ENCODE data around the gene KLHL2. TPM values are rescaled to one million over a fixed set of nuclear protein-coding genes. Genes with fewer than 3 reads are reported as not detected.

The KLHL2 gene
- total RNA-seq, 2 experiments from 2014 or later: 27.9 to 33.8 TPM

DNA sequence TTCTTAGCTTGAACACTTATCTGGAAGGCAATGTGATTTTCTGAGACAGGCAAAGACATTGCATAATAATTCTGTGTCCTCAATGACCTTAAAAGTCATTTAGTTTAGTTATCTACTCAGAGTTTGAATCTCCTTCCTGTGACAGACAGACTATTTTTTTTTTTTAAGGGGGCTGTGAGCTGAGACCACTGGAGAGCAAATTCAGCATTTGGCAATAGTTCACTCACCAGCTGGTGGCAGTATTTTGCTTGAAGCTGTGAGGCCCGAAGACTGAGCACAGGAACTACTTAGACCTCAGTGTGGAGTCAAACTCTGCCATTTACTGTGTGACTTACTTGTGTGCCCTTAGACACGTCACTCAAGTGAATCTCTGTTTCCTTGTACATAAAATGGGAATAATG, 148.5 kb downstream of the KLHL2 start:
- Histone ChIP-seq H3K4me2 (ENCODE audit: low read length) (no peak overlapping the region), H3K4me3 (ENCODE audit: low read depth, low read length, poor library complexity, severe bottlenecking) (no peak overlapping the region), H2AFZ (ENCODE audit: low read length) (no peak overlapping the region), H3K36me3 (ENCODE audit: insufficient read depth, low read length) (no peaks in the 10 kb centered on the region), H3K9me2 (ENCODE audit: insufficient read depth, low read length) (no peaks in the 10 kb centered on the region), H3K27ac (ENCODE audit: low read depth, low read length, poor library complexity, severe bottlenecking) (no peak overlapping the region), H3K4me1 (ENCODE audit: insufficient read depth, low read length, poor library complexity, severe bottlenecking) (no peaks in the 10 kb centered on the region), H3K9me3 (ENCODE audit: low read length) (no peaks in the 10 kb centered on the region), H4K20me1 (ENCODE audit: insufficient read depth, low read length) (no peaks in the 10 kb centered on the region), H3K79me2 (ENCODE audit: insufficient read depth, low read depth, low read length) (no peaks in the 10 kb centered on the region)
- peak; percentile 65 for DNase-seq (ENCODE audit: low spot score)
- POLR2A ChIA-PET: interaction anchor here (0.7 to 1.0 kb wide), 4 partner anchors 12 to 234 kb away, joined by 3 to 5 read pairs (median 3); no protein-coding TSS in a partner anchor
- intact Hi-C loops (cut with micrococcal nuclease; ENCODE audit: unreplicated experiment): loop anchor here (2.0 kb wide), 1 partner anchor 109 kb away; no protein-coding TSS in a partner anchor
- TF ChIP-seq, protein P1, sequence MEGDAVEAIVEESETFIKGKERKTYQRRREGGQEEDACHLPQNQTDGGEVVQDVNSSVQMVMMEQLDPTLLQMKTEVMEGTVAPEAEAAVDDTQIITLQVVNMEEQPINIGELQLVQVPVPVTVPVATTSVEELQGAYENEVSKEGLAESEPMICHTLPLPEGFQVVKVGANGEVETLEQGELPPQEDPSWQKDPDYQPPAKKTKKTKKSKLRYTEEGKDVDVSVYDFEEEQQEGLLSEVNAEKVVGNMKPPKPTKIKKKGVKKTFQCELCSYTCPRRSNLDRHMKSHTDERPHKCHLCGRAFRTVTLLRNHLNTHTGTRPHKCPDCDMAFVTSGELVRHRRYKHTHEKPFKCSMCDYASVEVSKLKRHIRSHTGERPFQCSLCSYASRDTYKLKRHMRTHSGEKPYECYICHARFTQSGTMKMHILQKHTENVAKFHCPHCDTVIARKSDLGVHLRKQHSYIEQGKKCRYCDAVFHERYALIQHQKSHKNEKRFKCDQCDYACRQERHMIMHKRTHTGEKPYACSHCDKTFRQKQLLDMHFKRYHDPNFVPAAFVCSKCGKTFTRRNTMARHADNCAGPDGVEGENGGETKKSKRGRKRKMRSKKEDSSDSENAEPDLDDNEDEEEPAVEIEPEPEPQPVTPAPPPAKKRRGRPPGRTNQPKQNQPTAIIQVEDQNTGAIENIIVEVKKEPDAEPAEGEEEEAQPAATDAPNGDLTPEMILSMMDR (conservative IDR thresholded peaks at IDR 0.05; ENCODE audit: low read length): peak; percentile 84
- no peak for TF ChIP-seq EZH2phosphoT487 (IDR thresholded peaks at IDR 0.05; ENCODE audit: borderline replicate concordance, low read depth, low read length)
- CTCF ChIA-PET (ENCODE audit: unreplicated experiment): interaction anchor here (2.2 kb wide), 1 partner anchor 225 kb away, joined by 7 read pairs; no protein-coding TSS in a partner anchor
- no TSS peak for BruUV-seq (replicated peaks)

- H3K4me3 ChIP-seq (ENCODE audit: low read depth, low read length, poor library complexity, severe bottlenecking): no peak overlapping the region
- no peaks in the 10 kb centered on the region for H4K20me1 ChIP-seq (ENCODE audit: insufficient read depth, low read length)
- H3K36me3 ChIP-seq (ENCODE audit: insufficient read depth, low read length): no peaks in the 10 kb centered on the region
- TF ChIP-seq EZH2phosphoT487 (IDR thresholded peaks at IDR 0.05; ENCODE audit: borderline replicate concordance, low read depth, low read length): no peak
- TF ChIP-seq, protein P1 (conservative IDR thresholded peaks at IDR 0.05; ENCODE audit: low read length): no peak
- no peaks in the 10 kb centered on the region for H3K9me2 ChIP-seq (ENCODE audit: insufficient read depth, low read length)
- H3K79me2 ChIP-seq (ENCODE audit: insufficient read depth, low read depth, low read length): no peaks in the 10 kb centered on the region
- no peak overlapping the region for H3K27ac ChIP-seq (ENCODE audit: low read depth, low read length, poor library complexity, severe bottlenecking)
- intact Hi-C loops (cut with micrococcal nuclease; ENCODE audit: unreplicated experiment): no loop called here
- H2AFZ ChIP-seq (ENCODE audit: low read length): no peak overlapping the region
- H3K4me2 ChIP-seq (ENCODE audit: low read length): no peak overlapping the region
- CTCF ChIA-PET (ENCODE audit: unreplicated experiment): no interaction called here
- no peaks in the 10 kb centered on the region for H3K9me3 ChIP-seq (ENCODE audit: low read length)
- DNase-seq (ENCODE audit: low spot score): no peak
- H3K4me1 ChIP-seq (ENCODE audit: insufficient read depth, low read length, poor library complexity, severe bottlenecking): no peaks in the 10 kb centered on the region
- no TSS peak for BruUV-seq (replicated peaks)
- POLR2A ChIA-PET: interaction anchor here (0.6 to 1.2 kb wide), 3 partner anchors 9 to 56 kb away, joined by 3 read pairs; no protein-coding TSS in a partner anchor
Measured at GRCh38 chr4:165359506-165359905, 152.1 kb downstream of the KLHL2 start.

- no peak overlapping the region for H3K4me2 ChIP-seq (ENCODE audit: low read length)
- no peaks in the 10 kb centered on the region for H3K9me3 ChIP-seq (ENCODE audit: low read length)
- no peaks in the 10 kb centered on the region for H3K9me2 ChIP-seq (ENCODE audit: insufficient read depth, low read length)
- BruUV-seq (replicated peaks): no TSS peak
- intact Hi-C loops (cut with micrococcal nuclease; ENCODE audit: unreplicated experiment): no loop called here
- H3K36me3 ChIP-seq (ENCODE audit: insufficient read depth, low read length): no peaks in the 10 kb centered on the region
- H3K79me2 ChIP-seq (ENCODE audit: insufficient read depth, low read depth, low read length): no peaks in the 10 kb centered on the region
- H2AFZ ChIP-seq (ENCODE audit: low read length): no peak overlapping the region
- no peak for DNase-seq (ENCODE audit: low spot score)
- H3K4me3 ChIP-seq (ENCODE audit: low read depth, low read length, poor library complexity, severe bottlenecking): no peak overlapping the region
- H4K20me1 ChIP-seq (ENCODE audit: insufficient read depth, low read length): no peaks in the 10 kb centered on the region
- no peaks in the 10 kb centered on the region for H3K4me1 ChIP-seq (ENCODE audit: insufficient read depth, low read length, poor library complexity, severe bottlenecking)
- TF ChIP-seq EZH2phosphoT487 (IDR thresholded peaks at IDR 0.05; ENCODE audit: borderline replicate concordance, low read depth, low read length): no peak
- TF ChIP-seq, protein P1 (conservative IDR thresholded peaks at IDR 0.05; ENCODE audit: low read length): no peak
- POLR2A ChIA-PET: interaction anchor here (0.6 to 1.2 kb wide), 4 partner anchors 10 to 213 kb away, joined by 3 read pairs; no protein-coding TSS in a partner anchor
- no peak overlapping the region for H3K27ac ChIP-seq (ENCODE audit: low read depth, low read length, poor library complexity, severe bottlenecking)
- CTCF ChIA-PET (ENCODE audit: unreplicated experiment): no interaction called here
Measured at GRCh38 chr4:165360041-165360695, 152.8 kb downstream of the KLHL2 start.

Measured in OCI-LY7 (cell line).